GM23338 (cell line): Measurements from ENCODE around the gene CTNNA2.

Experiments used
- CTCF ChIP-seq, 2 experiments: fragments of 200-600 bp in 1 of 2; sonication (generic) in 1 of 2; conservative IDR thresholded peaks; 2 replicates each; pipeline versions ENCODE4 v1.5.1 to v1.6.1; 2016 to 2017; ENCODE audit warnings: antibody characterized with exemption in 2 of 2, low read depth in 2 of 2, mild to moderate bottlenecking in 2 of 2, moderate library complexity in 1 of 2
- EZH2phosphoT487 ChIP-seq: fragments of 200-600 bp; sonication (generic); IDR thresholded peaks from one replicate; pipeline ENCODE4 v1.8.1; 2018; ENCODE audit warnings: antibody characterized with exemption; ENCODE audit not compliant: unreplicated experiment
- POLR2AphosphoS5 ChIP-seq: IDR thresholded peaks from 2 replicates; pipeline ENCODE4 v1.6.1; 2016; ENCODE audit warnings: antibody characterized with exemption, low read depth
- ZNF114 ChIP-seq: fragments of 250-450 bp; sonication (Bioruptor Pico); IDR thresholded peaks from 2 replicates; pipeline ENCODE4 v1.5.0; 2020; ENCODE audit warnings: mild to moderate bottlenecking, moderate library complexity
- ZNF331 ChIP-seq: fragments of 250-450 bp; sonication (Bioruptor Pico); IDR thresholded peaks from 2 replicates; pipeline ENCODE4 v1.5.0; 2020; ENCODE audit warnings: low read depth, mild to moderate bottlenecking, moderate library complexity
- TF ChIP-seq, protein P1 (sequence below): IDR thresholded peaks from one replicate; pipeline ENCODE4 v1.6.1; 2018; ENCODE audit warnings: antibody characterized with exemption; ENCODE audit not compliant: unreplicated experiment

- TF ChIP-seq ZNF114 (CRISPR knock-in tag) (no peak), CTCF (conservative IDR thresholded peaks at IDR 0.05; ENCODE audit: low read depth in 2 of 2) (no peak), POLR2AphosphoS5 (no peak), ZNF331 (no peak), EZH2phosphoT487 (no peak)
- TF ChIP-seq, protein P1, sequence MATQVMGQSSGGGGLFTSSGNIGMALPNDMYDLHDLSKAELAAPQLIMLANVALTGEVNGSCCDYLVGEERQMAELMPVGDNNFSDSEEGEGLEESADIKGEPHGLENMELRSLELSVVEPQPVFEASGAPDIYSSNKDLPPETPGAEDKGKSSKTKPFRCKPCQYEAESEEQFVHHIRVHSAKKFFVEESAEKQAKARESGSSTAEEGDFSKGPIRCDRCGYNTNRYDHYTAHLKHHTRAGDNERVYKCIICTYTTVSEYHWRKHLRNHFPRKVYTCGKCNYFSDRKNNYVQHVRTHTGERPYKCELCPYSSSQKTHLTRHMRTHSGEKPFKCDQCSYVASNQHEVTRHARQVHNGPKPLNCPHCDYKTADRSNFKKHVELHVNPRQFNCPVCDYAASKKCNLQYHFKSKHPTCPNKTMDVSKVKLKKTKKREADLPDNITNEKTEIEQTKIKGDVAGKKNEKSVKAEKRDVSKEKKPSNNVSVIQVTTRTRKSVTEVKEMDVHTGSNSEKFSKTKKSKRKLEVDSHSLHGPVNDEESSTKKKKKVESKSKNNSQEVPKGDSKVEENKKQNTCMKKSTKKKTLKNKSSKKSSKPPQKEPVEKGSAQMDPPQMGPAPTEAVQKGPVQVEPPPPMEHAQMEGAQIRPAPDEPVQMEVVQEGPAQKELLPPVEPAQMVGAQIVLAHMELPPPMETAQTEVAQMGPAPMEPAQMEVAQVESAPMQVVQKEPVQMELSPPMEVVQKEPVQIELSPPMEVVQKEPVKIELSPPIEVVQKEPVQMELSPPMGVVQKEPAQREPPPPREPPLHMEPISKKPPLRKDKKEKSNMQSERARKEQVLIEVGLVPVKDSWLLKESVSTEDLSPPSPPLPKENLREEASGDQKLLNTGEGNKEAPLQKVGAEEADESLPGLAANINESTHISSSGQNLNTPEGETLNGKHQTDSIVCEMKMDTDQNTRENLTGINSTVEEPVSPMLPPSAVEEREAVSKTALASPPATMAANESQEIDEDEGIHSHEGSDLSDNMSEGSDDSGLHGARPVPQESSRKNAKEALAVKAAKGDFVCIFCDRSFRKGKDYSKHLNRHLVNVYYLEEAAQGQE = no peak
Observed at GRCh38 chr2:79830501-79830900, 317.6 kb downstream of the CTNNA2 start.
